Right lobe of liver (tissue), 4 donors: Measurements from ENCODE around the gene SAXO1.

Experiments used
- CTCF ChIP-seq, 4 donors: fragments of 200-600 bp in 3 of 4; fragments of 450-650 bp in 1 of 4; IDR thresholded peaks; one replicate each; pipeline versions ENCODE4 v1.5.1 to v1.8.0; 2016 to 2022; ENCODE audit warnings: antibody characterized with exemption in 4 of 4, mild to moderate bottlenecking in 2 of 4
- POLR2A ChIP-seq: fragments of 450-650 bp; IDR thresholded peaks from one replicate; pipeline ENCODE4 v1.6.1; 2017; ENCODE audit warnings: antibody characterized with exemption, mild to moderate bottlenecking
- donor health status: DM: no; HTN: no; CAD: no.
- donor health status: DM: no; HTN: no; CAD: no.
- donor health status: DM: no; HTN: yes; CAD: no.

- TF ChIP-seq CTCF (IDR thresholded peaks at IDR 0.05) = no peak
- TF ChIP-seq POLR2A = no peak
Measured at GRCh38 chr9:19009391-19009965, 23.5 kb downstream of the SAXO1 start.
